Diencephalon (tissue), 1 donor: ENCODE measurements around the gene CDH2. TPM values are rescaled to one million over a fixed set of nuclear protein-coding genes. Genes with fewer than 3 reads are reported as not detected.

ENCODE experiments used
- total RNA-seq: library from RNA; depleted of rRNA; stranded (reverse); fragments of >200 nt; gene quantifications from one replicate; pipeline ENCODE4 v1.2.3, GENCODE V29; 2014

CDH2 gene
- 216 TPM for total RNA-seq

DNA sequence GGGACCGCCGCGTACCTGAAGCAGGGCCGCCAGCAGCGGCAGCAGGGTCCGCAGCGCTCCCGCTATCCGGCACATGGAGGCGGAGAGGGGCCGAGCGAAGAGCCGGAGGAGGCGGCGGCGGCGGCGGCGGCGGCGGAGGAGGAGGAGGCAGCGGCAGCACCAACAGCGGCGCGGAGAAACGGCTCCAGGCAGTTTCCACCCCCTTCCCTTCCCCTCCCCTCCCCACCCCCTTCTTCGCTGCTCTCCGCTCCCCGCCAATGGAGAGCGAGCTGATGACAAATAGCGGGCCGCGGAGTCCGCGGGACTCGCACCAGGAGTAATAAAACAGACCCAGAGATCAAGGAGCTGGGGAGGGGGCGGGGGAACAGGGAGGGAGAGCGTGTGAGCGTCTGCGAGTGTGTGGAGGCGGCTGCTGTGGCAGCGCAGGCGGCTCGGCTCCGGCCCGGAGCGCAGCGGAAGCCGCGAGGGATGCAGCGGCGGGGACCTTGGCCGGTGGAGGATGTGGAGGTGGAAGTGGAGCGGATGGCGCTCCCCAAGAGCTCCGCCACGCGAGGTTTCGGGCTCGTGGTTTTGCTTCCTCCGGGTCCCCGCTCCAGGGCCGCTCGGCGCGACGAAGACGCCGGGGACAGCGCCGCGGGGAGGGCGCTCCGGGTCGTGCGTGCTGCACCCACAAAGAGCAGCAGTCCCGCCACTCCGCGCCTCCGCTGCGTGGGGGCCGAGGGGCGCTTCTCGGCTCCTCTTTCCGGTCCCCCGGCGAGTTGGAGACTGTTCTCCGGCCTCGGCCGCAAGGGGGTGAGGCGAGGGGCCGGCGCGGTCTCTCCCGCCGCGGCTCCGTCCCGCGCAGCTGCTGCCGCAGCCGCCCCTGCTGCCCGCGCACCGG, at the start of gene CDH2:
TSS of gene CDH2 (minus strand) at position 183 of the 880 bp plus-strand sequence. CDS start at position 75, 108 bp downstream.

